AG04450 (cell line): Measurements from ENCODE around the gene RIPOR2. TPM values are rescaled to one million over a fixed set of nuclear protein-coding genes. Genes with fewer than 3 reads are reported as not detected.

ENCODE experiments used
- CTCF ChIA-PET: fragments of 300-600, 350-600 bp; formaldehyde crosslinking; extraction: SDS; loops from one replicate; lab custom pipeline; 2022; ENCODE audit warnings: antibody characterized with exemption, inconsistent platforms; lab: Charles Lee
- POLR2A ChIA-PET: fragments of 350-600 bp; formaldehyde crosslinking; extraction: SDS; loops from one replicate; lab custom pipeline; 2021; ENCODE audit warnings: antibody characterized with exemption, inconsistent platforms; lab: Yijun Ruan, JAX
- DNase-seq: peaks from one replicate; pipeline ENCODE4 v3.0.0-alpha.2; 2011; ENCODE audit warnings: low read depth, low spot score
- H3K27ac ChIP-seq: one replicate; pipeline ENCODE4 v1.5.1; 2012; ENCODE audit warnings: low read depth, low read length, control low read depth
- H3K27me3 ChIP-seq: one replicate; pipeline ENCODE4 v1.6.0; 2012; ENCODE audit warnings: low read length; ENCODE audit not compliant: control insufficient read depth, insufficient read depth
- H3K4me3 ChIP-seq: 2 replicates; pipeline ENCODE4 v1.5.1; 2011; ENCODE audit warnings: mild to moderate bottlenecking, low read depth, low read length, control low read depth
- H3K9me3 ChIP-seq: 2 replicates; pipeline ENCODE4 v1.5.1; 2012; ENCODE audit warnings: low read length; ENCODE audit not compliant: control insufficient read depth, insufficient read depth
- CTCF ChIP-seq: IDR thresholded peaks from 2 replicates; pipeline ENCODE4 v1.5.1; 2011; ENCODE audit warnings: low read depth, low read length, control low read depth, inconsistent platforms
- polyA plus RNA-seq: library from polyadenylated mRNA; depleted of rRNA; stranded (reverse); fragments of >200 nt; gene quantifications from 2 replicates; pipeline ENCODE4 v1.2.3, GENCODE V29; 2011

Gene RIPOR2
- polyA plus RNA-seq, 1 experiment, result 7.3 TPM

- TF ChIP-seq CTCF, result no peak
- ChIA-PET POLR2A (interaction anchor here (0.6 kb wide), 1 partner anchor 296 kb away, joined by 3 read pairs; no protein-coding TSS in a partner anchor), CTCF (no interaction called here)
- Histone ChIP-seq H3K4me3 (no peak overlapping the region), H3K27ac (no peak overlapping the region), H3K9me3 (peaks cover 14% of the 10 kb centered on the region), H3K27me3 (no peaks in the 10 kb centered on the region)
- DNase-seq, result no peak
Measured at GRCh38 chr6:24876499-24877465, 59.0 kb downstream of the RIPOR2 start.

GRCh38 chr6:24875534-24875901 lies 60.2 kb downstream of the RIPOR2 start:
- Histone ChIP-seq H3K4me3 (no peak overlapping the region), H3K27ac (no peak overlapping the region), H3K9me3 (peaks cover 14% of the 10 kb centered on the region), H3K27me3 (no peaks in the 10 kb centered on the region)
- DNase-seq, result no peak
- POLR2A ChIA-PET, result no interaction called here
- CTCF ChIA-PET, result no interaction called here
- TF ChIP-seq CTCF, result no peak

GRCh38 chr6:24874776-24875533 lies 60.8 kb downstream of the RIPOR2 start:
- Histone ChIP-seq H3K27me3 (no peaks in the 10 kb centered on the region), H3K27ac (no peak overlapping the region), H3K9me3 (peaks cover 14% of the 10 kb centered on the region), H3K4me3 (no peak overlapping the region)
- no peak for DNase-seq
- no peak for TF ChIP-seq CTCF
- POLR2A ChIA-PET, result no interaction called here
- CTCF ChIA-PET, result interaction anchor here (0.8 kb wide), 1 partner anchor 117 kb away, joined by 4 read pairs; no protein-coding TSS in a partner anchor

- POLR2A ChIA-PET, result no interaction called here
- peaks cover 13% of the 10 kb centered on the region for H3K9me3 ChIP-seq
- no peak for TF ChIP-seq CTCF
- DNase-seq, result no peak
- H3K4me3 ChIP-seq, result no peak overlapping the region
- H3K27me3 ChIP-seq, result no peaks in the 10 kb centered on the region
- H3K27ac ChIP-seq, result no peak overlapping the region
- CTCF ChIA-PET, result interaction anchor here (0.8 kb wide), 1 partner anchor 118 kb away, joined by 4 read pairs; no protein-coding TSS in a partner anchor
Measured at GRCh38 chr6:24874128-24874527, 61.6 kb downstream of the RIPOR2 start.
